AG09319 (cell line): Measurements from ENCODE around the gene CTNND2.

Source experiments
- DNase-seq: peaks from one replicate; pipeline ENCODE4 v3.0.0-alpha.2; 2010; ENCODE audit warnings: low read depth; ENCODE audit errors: extremely low read depth
- TF ChIP-seq, protein P1 (sequence below): IDR thresholded peaks from 2 replicates; pipeline ENCODE4 v1.5.1; 2011; ENCODE audit warnings: low read depth, mild to moderate bottlenecking, inconsistent platforms, low read length, moderate library complexity

The CTNND2 gene

DNA sequence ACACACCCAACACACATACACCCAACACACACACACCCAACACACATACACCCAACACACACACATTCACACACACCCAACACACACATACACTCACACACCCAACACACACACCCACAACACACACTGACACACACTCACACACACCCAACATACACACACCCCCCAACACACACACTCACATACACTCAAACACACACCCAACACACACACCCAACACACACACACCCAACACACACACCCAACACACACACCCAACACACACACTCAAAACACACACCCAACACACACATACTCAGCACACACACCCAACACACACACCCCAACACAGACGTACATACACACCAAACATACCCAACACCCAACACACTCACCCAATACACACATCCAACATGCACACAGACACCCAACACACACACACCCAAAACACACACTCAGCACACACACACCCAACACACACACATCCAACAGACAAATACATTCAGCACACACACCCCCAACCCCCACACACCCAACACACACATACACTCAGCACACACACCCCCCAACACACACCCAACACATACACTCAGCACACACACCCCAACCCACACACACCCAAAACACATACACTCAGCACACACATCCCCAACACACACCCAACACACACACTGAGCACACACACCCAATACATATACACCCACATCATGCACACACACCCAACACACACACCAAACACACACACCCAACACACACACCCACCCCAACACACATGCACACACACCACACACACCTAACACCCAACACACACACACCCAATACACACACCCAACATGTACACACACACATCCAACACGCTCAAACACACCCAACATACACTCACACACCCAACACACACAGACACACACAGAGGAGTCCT lies 663.7 kb downstream of the CTNND2 start:
- TF ChIP-seq, protein P1, sequence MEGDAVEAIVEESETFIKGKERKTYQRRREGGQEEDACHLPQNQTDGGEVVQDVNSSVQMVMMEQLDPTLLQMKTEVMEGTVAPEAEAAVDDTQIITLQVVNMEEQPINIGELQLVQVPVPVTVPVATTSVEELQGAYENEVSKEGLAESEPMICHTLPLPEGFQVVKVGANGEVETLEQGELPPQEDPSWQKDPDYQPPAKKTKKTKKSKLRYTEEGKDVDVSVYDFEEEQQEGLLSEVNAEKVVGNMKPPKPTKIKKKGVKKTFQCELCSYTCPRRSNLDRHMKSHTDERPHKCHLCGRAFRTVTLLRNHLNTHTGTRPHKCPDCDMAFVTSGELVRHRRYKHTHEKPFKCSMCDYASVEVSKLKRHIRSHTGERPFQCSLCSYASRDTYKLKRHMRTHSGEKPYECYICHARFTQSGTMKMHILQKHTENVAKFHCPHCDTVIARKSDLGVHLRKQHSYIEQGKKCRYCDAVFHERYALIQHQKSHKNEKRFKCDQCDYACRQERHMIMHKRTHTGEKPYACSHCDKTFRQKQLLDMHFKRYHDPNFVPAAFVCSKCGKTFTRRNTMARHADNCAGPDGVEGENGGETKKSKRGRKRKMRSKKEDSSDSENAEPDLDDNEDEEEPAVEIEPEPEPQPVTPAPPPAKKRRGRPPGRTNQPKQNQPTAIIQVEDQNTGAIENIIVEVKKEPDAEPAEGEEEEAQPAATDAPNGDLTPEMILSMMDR = no peak
- DNase-seq = no peak

DNA sequence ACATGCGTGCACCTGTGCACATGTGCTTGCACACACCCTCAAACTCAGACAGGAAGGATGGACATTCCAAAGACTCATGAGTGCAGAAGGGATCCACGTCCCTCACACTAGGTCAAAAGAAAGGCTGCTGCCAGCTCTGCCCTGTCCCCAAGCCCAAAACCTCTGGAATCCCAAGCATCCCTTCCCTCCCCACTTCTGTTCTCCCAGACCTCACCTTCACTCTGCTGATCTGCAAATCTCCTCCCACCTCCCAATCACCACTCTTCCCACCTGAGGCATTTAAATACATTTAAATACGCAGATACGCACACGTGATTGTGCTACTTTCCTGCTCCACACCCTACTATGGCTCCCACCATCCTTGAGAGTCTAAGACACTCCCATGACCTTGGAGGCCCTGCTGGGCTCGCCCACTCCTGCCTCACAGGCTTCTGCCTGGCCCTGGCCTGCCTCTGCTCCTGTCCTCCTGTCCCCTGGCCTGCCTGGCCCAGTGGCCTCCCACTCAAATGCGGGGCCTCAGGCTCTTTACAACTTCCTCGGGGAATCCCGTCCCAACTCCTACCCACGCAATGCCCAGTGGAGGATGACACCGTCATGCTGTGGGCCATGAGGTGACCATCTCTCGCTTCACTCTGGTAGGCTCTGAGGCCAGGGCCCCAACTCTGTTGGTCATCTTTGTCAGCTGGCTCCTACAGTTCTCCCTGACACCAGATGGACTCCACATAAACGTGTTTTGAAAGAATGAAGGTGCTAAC lies 664.8 kb downstream of the CTNND2 start:
- no peak for DNase-seq
- TF ChIP-seq, protein P1 = no peak

DNA sequence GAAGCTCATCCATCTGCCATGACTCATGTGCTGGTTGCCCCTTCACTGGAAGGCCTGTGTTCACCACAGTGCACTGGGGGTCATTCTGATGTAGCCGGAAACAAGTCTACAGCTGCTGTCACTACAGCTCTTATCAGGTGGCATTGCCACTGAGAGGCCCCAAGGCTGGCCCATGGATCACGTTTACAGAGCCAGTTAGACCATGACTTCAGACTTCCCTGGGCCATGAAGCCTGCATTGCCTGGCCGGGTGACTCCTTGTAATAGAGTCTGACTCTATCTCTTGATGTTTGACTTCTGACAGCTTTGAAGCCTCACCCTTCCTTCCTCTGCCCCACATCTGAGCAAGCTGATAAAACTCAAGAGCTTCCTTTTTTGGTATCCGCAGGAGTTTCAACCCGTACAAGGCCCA lies 669.7 kb downstream of the CTNND2 start:
- TF ChIP-seq, protein P1 = no peak
- DNase-seq = no peak

DNA sequence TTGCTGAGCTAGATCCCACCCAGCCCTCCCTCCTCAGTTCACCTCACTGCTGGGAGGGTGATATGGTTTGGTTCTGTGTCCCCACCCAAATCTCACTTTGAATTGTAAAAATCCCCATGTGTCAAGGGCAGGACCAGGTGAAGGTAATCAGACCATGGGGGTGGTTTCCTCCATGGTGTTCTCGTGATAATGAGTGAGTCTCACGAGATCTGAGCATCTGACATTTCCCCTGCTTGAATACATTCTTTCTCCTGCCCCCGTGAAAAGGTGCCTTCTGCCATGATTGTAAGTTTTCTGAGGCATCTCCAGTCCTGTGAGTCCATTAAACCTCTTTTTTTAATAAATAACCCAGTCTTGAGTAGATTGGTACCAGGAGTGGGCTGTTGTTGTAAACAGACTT lies 673.4 kb downstream of the CTNND2 start:
- TF ChIP-seq, protein P1 = no peak
- no peak for DNase-seq

DNA sequence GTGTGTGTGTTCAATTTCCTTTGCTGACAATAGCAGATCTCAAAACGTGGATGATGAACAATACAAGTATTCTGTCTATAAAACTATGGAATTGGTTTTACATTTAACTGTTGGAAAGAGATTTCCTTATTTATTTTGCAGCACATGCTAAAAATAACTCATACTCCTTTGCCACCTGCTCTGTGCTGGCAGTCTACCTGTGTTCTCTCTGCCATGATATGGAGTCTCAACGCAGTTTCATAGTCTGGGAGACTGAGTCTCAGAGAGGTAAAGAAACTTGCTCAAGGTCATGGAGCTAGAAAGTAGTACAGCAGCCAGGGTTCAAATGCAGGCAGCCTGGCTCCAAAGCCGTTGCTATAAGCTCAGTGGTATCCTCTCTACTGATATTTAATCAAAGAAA lies 677.2 kb downstream of the CTNND2 start:
- DNase-seq = no peak
- TF ChIP-seq, protein P1 = no peak

DNA sequence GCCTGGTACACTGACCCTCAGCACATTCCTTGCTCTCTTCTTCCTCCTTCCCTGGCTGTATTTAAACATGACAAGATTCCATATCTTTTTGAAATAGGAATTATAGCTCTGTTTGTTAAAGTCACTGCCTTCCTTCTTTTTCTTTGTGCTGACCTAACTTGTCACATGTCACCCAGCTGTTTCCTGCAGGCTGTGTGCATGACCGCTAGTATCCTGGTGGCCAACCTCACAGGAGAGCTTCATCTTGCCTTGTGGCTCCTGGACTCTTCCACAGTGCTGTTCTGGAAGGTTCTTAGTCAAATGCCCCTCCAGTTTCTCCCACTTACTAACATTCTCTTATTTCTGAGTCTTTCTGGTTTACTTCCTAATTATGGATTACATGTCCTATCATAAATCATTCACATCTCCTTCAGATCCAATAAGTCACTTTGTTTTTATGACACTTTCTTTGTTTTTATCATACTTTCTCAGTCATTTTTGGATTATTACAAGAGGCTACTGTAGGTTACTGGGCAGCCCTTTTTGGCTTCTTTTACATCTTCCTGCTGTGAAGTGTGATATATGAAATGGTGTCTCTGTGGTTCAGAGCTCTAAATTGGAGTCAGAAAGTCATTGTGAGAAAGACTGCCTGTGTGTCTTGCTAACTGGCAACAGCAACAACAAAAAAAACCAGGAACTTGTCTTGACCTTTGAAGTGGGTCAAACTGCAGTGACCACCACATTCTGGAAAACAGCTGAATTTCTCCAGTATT lies 679.6 kb downstream of the CTNND2 start:
- TF ChIP-seq, protein P1 = no peak

More for the DNA sequence above, 679.6 kb downstream of the CTNND2 start:
- no peak for DNase-seq
